Measurements from ENCODE around the gene PRSS27.
"Not testable (repeated sequence)": the region's sequence is repeated elsewhere in the genome, so short reads cannot be mapped to it uniquely, and the experiment has no call there.

Gene PRSS27

GRCh38 chr16:2678206-2678965 is 41.6 kb downstream of the PRSS27 start:
- not testable (repeated sequence) for H3K27ac Mint-ChIP-seq; H3K9me3 Mint-ChIP-seq; H3K27me3 Mint-ChIP-seq (ENCODE audit: low read depth); H3K36me3 Mint-ChIP-seq (ENCODE audit: low read depth); H3K4me3 Mint-ChIP-seq
- H3K4me1 Mint-ChIP-seq, result peaks cover 12% of the 10 kb centered on the region

DNA sequence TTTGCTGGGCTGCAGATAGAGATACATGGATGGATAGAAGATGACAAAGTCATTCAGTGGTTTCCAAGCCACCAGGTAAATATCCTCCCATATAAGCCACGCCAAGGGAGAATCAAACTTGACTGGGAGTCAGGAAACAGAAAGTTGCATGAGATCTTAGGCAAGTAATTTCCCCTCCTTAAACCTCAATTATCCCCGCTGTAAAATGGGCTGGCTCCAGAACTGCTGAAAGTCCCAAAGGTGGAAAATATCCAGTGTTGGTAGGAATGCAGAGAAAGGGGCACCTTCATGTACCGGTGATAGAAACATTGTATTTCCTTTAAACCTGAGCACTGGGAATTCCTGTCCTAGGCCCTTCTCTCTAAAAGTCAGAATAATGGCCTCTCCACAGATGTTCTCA is 43.1 kb downstream of the PRSS27 start:
- H3K4me3 Mint-ChIP-seq, result peak overlapping the region in 1 of 3 experiments; percentile 30
- peaks cover 15% of the 10 kb centered on the region for H3K4me1 Mint-ChIP-seq
- not testable (repeated sequence) for H3K9me3 Mint-ChIP-seq; H3K27me3 Mint-ChIP-seq (ENCODE audit: low read depth); H3K27ac Mint-ChIP-seq; H3K36me3 Mint-ChIP-seq (ENCODE audit: low read depth)

GRCh38 chr16:2675714-2676113 is 44.3 kb downstream of the PRSS27 start:
- H3K9me3 Mint-ChIP-seq, result no peaks in the 10 kb centered on the region
- peak overlapping the region; percentile 37 to 88 (median 42) for H3K4me3 Mint-ChIP-seq
- H3K27me3 Mint-ChIP-seq (ENCODE audit: low read depth), result no peaks in the 10 kb centered on the region
- H3K27ac Mint-ChIP-seq, result no peak overlapping the region
- peaks cover 13% of the 10 kb centered on the region for H3K4me1 Mint-ChIP-seq
- H3K36me3 Mint-ChIP-seq (ENCODE audit: low read depth), result no peaks in the 10 kb centered on the region
- TF ChIP-seq, protein P1, sequence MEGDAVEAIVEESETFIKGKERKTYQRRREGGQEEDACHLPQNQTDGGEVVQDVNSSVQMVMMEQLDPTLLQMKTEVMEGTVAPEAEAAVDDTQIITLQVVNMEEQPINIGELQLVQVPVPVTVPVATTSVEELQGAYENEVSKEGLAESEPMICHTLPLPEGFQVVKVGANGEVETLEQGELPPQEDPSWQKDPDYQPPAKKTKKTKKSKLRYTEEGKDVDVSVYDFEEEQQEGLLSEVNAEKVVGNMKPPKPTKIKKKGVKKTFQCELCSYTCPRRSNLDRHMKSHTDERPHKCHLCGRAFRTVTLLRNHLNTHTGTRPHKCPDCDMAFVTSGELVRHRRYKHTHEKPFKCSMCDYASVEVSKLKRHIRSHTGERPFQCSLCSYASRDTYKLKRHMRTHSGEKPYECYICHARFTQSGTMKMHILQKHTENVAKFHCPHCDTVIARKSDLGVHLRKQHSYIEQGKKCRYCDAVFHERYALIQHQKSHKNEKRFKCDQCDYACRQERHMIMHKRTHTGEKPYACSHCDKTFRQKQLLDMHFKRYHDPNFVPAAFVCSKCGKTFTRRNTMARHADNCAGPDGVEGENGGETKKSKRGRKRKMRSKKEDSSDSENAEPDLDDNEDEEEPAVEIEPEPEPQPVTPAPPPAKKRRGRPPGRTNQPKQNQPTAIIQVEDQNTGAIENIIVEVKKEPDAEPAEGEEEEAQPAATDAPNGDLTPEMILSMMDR (IDR thresholded peaks at IDR 0.05; ENCODE audit: unreplicated experiment in 3 of 3), result no peak

DNA sequence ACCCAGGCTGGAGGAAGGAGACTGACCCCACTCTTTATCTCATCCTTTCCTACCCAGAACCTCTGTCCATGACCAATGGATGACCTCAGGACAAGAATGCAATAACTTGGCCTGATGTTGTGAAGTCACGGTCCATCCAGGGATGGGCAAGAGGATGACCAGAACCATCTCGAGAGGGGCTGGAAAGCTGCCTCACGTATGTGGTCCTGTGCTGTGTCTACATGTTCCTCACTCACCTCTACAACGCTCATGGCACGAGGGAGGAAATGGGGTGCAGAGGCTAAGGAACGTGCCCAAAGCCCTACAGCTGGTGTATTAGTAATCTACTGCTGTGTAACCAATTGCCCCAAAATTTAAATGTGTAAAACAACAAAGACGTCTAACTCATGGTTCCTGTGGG is 45.0 kb downstream of the PRSS27 start:
- Mint-ChIP-seq H3K27me3 (ENCODE audit: low read depth) (no peaks in the 10 kb centered on the region), H3K4me1 (peaks cover 19% of the 10 kb centered on the region), H3K4me3 (peak overlapping the region; percentile 38 to 88 (median 62)), H3K27ac (no peak overlapping the region), H3K36me3 (ENCODE audit: low read depth) (peaks cover 2% of the 10 kb centered on the region), H3K9me3 (no peaks in the 10 kb centered on the region)
- TF ChIP-seq, protein P1 (IDR thresholded peaks at IDR 0.05; ENCODE audit: unreplicated experiment in 3 of 3), result no peak

DNA sequence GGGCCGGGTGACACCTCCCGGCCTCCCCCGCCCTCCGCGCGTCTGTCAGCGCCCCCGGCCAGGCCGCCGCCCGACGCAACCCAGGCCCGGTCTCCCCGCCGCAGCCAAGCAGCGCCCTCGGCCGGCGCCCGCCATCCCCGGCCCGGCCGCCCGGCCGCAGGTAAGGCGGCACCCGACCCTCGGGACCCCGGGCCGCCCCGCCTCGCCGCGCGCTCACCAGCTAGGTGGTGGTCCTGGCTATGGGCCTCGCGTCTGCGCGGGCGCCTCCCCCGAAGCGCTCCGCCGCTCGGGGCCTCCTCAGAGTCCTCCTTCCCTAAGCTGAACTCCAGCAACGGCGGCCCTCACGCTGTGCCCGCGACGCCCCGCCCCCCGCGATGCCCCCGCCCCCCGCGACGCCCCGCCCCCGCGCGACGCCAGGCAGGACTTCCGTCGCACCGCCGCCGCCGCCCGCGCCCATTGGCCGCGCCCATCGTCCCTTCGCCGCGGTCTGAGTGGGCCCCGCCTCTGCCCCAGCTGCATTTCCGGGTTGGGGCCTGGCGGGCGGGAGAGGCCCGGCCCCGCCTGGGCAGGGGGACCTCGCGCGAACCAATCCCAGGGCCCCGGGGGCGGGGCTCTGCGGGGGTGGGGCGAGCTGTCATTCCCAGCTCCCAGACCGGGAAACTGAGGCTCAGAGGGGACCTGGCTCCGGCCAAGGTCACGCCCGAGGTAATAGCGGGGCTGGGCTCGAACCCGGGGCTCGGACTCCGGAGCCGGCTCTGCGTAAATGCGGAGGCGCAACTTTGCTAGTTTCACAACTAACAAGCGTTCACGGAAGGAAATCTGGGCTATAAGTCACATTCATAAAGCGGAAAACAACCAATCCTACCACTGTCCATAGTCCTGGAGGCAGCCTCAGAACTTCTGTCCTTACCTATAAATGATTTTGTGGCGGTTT is 46.7 kb downstream of the PRSS27 start:
- H3K27me3 Mint-ChIP-seq (ENCODE audit: low read depth), result no peaks in the 10 kb centered on the region
- H3K9me3 Mint-ChIP-seq, result no peaks in the 10 kb centered on the region
- peaks cover 13% of the 10 kb centered on the region for H3K36me3 Mint-ChIP-seq (ENCODE audit: low read depth)
- H3K4me1 Mint-ChIP-seq, result peaks cover 26% of the 10 kb centered on the region
- peak overlapping the region in 1 of 3 experiments; percentile 46 for H3K27ac Mint-ChIP-seq
- H3K4me3 Mint-ChIP-seq, result peak overlapping the region; percentile 78 to 88 (median 83)
- TF ChIP-seq, protein P1 (IDR thresholded peaks at IDR 0.05; ENCODE audit: unreplicated experiment in 3 of 3), result no peak

- Mint-ChIP-seq H3K27me3 (ENCODE audit: low read depth) (no peaks in the 10 kb centered on the region), H3K4me1 (peaks cover 28% of the 10 kb centered on the region), H3K4me3 (peak overlapping the region; percentile 78 to 87 (median 85)), H3K27ac (no peak overlapping the region), H3K9me3 (no peaks in the 10 kb centered on the region), H3K36me3 (ENCODE audit: low read depth) (peaks cover 18% of the 10 kb centered on the region)
- TF ChIP-seq, protein P1 (IDR thresholded peaks at IDR 0.05; ENCODE audit: unreplicated experiment in 3 of 3), result no peak
Observed at GRCh38 chr16:2671741-2672140, 48.3 kb downstream of the PRSS27 start.

Measured in nephron (organoid).